Measurements from ENCODE around the gene RAB21.

DNA sequence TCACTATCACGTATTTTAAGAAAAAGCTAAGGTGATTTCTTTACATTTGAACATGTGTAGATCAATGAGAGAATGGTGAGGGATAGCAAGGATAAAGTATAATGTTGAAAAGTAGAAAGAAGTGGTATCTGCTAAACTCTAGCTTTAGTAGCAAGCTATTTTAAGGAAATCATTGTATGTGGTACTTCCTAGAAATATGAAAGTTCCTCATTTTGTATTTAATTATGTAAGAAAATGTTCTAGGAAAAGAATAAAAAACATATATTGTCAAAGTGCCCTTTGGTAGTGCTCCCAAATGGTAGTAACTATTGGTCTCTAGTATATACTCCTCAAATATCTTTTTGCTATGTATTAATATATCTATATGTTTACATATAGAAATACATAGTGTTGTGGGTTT, 35.7 kb downstream of the RAB21 start:
- TF ChIP-seq, protein P1, sequence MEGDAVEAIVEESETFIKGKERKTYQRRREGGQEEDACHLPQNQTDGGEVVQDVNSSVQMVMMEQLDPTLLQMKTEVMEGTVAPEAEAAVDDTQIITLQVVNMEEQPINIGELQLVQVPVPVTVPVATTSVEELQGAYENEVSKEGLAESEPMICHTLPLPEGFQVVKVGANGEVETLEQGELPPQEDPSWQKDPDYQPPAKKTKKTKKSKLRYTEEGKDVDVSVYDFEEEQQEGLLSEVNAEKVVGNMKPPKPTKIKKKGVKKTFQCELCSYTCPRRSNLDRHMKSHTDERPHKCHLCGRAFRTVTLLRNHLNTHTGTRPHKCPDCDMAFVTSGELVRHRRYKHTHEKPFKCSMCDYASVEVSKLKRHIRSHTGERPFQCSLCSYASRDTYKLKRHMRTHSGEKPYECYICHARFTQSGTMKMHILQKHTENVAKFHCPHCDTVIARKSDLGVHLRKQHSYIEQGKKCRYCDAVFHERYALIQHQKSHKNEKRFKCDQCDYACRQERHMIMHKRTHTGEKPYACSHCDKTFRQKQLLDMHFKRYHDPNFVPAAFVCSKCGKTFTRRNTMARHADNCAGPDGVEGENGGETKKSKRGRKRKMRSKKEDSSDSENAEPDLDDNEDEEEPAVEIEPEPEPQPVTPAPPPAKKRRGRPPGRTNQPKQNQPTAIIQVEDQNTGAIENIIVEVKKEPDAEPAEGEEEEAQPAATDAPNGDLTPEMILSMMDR (IDR thresholded peaks at IDR 0.05) = no peak
- TF ChIP-seq ZFX (IDR thresholded peaks at IDR 0.05; ENCODE audit: borderline replicate concordance) = no peak

All from 22Rv1 (cell line).